Endothelial cell of umbilical vein (primary cell): ENCODE measurements around the gene PPFIBP1. TPM values are rescaled to one million over a fixed set of nuclear protein-coding genes. Genes with fewer than 3 reads are reported as not detected.

Experiments used
- BruUV-seq: library from RNA; stranded (reverse); fragments of 400-500 nt; replicated peaks from 2 replicates; lab custom pipeline; 2021; lab: Mats Ljungman, UMichigan
- CTCF ChIA-PET: fragments of 300-600, 350-600 bp; sonication (Branson Sonifier 250); formaldehyde crosslinking; loops from one replicate; lab custom pipeline; 2021; ENCODE audit warnings: antibody characterized with exemption, inconsistent platforms; lab: Charles Lee
- POLR2A ChIA-PET: fragments of 300-600, 350-600 bp; sonication (Branson Sonifier 250); formaldehyde crosslinking; loops from one replicate; lab custom pipeline; 2021; ENCODE audit warnings: antibody characterized with exemption, inconsistent platforms; lab: Charles Lee
- DNase-seq: peaks from one replicate; pipeline ENCODE4 v3.0.0-alpha.2; 2011; ENCODE audit warnings: low read depth, low spot score
- FAIRE-seq: peaks from 2 replicates; lab custom pipeline; 2011; peaks lifted over from hg19 to GRCh38; lab: Jason Lieb, UNC
- H2AFZ ChIP-seq: 2 replicates; pipeline ENCODE4 v1.6.0; 2012; ENCODE audit warnings: low read depth, low read length, control low read depth, inconsistent platforms
- H3K27ac ChIP-seq: 2 replicates; pipeline ENCODE4 v1.5.1; 2011; ENCODE audit warnings: low read depth, mild to moderate bottlenecking, control low read depth, low read length, moderate library complexity; ENCODE audit not compliant: insufficient read depth
- H3K27me3 ChIP-seq, 2 experiments: 2 replicates each; pipeline versions ENCODE4 v1.6.0 to v1.6.1; 2011; ENCODE audit warnings: low read length in 2 of 2, mixed read lengths in 1 of 2; ENCODE audit not compliant: control insufficient read depth in 2 of 2, insufficient read depth in 2 of 2
- H3K36me3 ChIP-seq, 2 experiments: 2 replicates in 1 of 2; 3 replicates in 1 of 2; pipeline ENCODE4 v1.5.1; 2011; ENCODE audit warnings: low read length in 2 of 2, mild to moderate bottlenecking in 1 of 2, moderate library complexity in 1 of 2; ENCODE audit not compliant: control insufficient read depth in 2 of 2, insufficient read depth in 2 of 2; ENCODE audit errors: extremely low read depth in 1 of 2
- H3K4me1 ChIP-seq: 3 replicates; pipeline ENCODE4 v1.5.1; 2011; ENCODE audit warnings: mild to moderate bottlenecking, low read length; ENCODE audit not compliant: control insufficient read depth, insufficient read depth; ENCODE audit errors: extremely low read depth
- H3K4me2 ChIP-seq: 2 replicates; pipeline ENCODE4 v1.6.1; 2011; ENCODE audit warnings: low read length, control low read depth, mixed read lengths; ENCODE audit not compliant: insufficient read depth
- H3K4me3 ChIP-seq, 3 experiments: fragments of 200-600 bp in 1 of 3; sonication (generic), shearing (Covaris generic) in 1 of 3; replicated peaks in 1 of 3; 2 replicates each; pipeline ENCODE4 v1.5.1; 2011 to 2016; ENCODE audit warnings: control low read depth in 3 of 3, low read length in 3 of 3, mild to moderate bottlenecking in 2 of 3, inconsistent platforms in 1 of 3, low read depth in 1 of 3, moderate library complexity in 1 of 3; ENCODE audit not compliant: insufficient read depth in 1 of 3
- H3K79me2 ChIP-seq: 2 replicates; pipeline ENCODE4 v1.6.0; 2012; ENCODE audit warnings: low read length, inconsistent platforms; ENCODE audit not compliant: control insufficient read depth, insufficient read depth
- H3K9ac ChIP-seq: replicated peaks from 2 replicates; pipeline ENCODE3; 2011; ENCODE audit warnings: low read length, control low read depth; ENCODE audit not compliant: insufficient read depth; ENCODE audit errors: extremely low read depth
- H3K9me1 ChIP-seq: replicated peaks from 3 replicates; pipeline ENCODE4 v1.6.0; 2011; ENCODE audit warnings: mild to moderate bottlenecking, low read length; ENCODE audit not compliant: control insufficient read depth, insufficient read depth; ENCODE audit errors: extremely low read depth
- H3K9me3 ChIP-seq: replicated peaks from 2 replicates; pipeline ENCODE4 v1.5.1; 2012; ENCODE audit warnings: low read length, inconsistent platforms; ENCODE audit not compliant: control insufficient read depth, insufficient read depth
- H4K20me1 ChIP-seq: replicated peaks from 2 replicates; pipeline ENCODE3; 2011; ENCODE audit warnings: mild to moderate bottlenecking, low read length; ENCODE audit not compliant: control insufficient read depth, insufficient read depth; ENCODE audit errors: extremely low read depth
- CTCF ChIP-seq, 2 donors: IDR thresholded peaks; 1 replicate in 1 of 2; 2 replicates in 1 of 2; pipeline ENCODE4 v1.5.1; 2011; ENCODE audit warnings: low read length in 2 of 2, mild to moderate bottlenecking in 2 of 2, moderate library complexity in 2 of 2, control low read depth in 1 of 2, inconsistent platforms in 1 of 2, low read depth in 1 of 2; ENCODE audit not compliant: insufficient read depth in 1 of 2; ENCODE audit errors: extremely low read depth in 1 of 2
- EZH2 ChIP-seq: IDR thresholded peaks from 2 replicates; pipeline ENCODE4 v1.6.1; 2012; ENCODE audit warnings: borderline replicate concordance, low read depth, mild to moderate bottlenecking, moderate library complexity, low read length, inconsistent platforms; ENCODE audit not compliant: severe bottlenecking
- GATA2 ChIP-seq: IDR thresholded peaks from 2 replicates; pipeline ENCODE4 v1.7.0; 2011; ENCODE audit warnings: low read depth, mild to moderate bottlenecking, moderate library complexity, mixed read lengths, low read length; ENCODE audit not compliant: insufficient read length, insufficient read depth
- JUN ChIP-seq: IDR thresholded peaks from 2 replicates; pipeline ENCODE4 v1.6.1; 2011; ENCODE audit warnings: borderline replicate concordance, low read depth; ENCODE audit not compliant: insufficient read length, insufficient read depth
- MAX ChIP-seq: IDR thresholded peaks from 2 replicates; pipeline ENCODE4 v1.6.1; 2011; ENCODE audit not compliant: insufficient read depth, insufficient read length
- MYC ChIP-seq: IDR thresholded peaks from one replicate; pipeline ENCODE4 v1.6.1; 2011; ENCODE audit warnings: mild to moderate bottlenecking, low read depth, low read length
- POLR2A ChIP-seq: IDR thresholded peaks from 2 replicates; pipeline ENCODE4 v1.6.1; 2012; ENCODE audit warnings: low read depth, mild to moderate bottlenecking, control low read depth, low read length
- POLR2AphosphoS5 ChIP-seq: IDR thresholded peaks from 2 replicates; pipeline ENCODE4 v1.6.1; 2012; ENCODE audit warnings: low read depth, mild to moderate bottlenecking, control low read depth, low read length, moderate library complexity; ENCODE audit not compliant: insufficient read depth
- dilution Hi-C: fragments of 300-500 bp; cut with MboI; formaldehyde crosslinking; loops from one replicate; pipeline ENCODE4 v1.15.0; 2019; ENCODE audit warnings: low sequenced_read_pairs; ENCODE audit not compliant: extremely low pct_ligation_motif_present
- intact Hi-C: fragments of 100-400 bp; cut with micrococcal nuclease; formaldehyde crosslinking; loops from one replicate; pipeline ENCODE4 v1.10.0; 2022
- polyA plus RNA-seq, 4 experiments: library from polyadenylated mRNA; depleted of rRNA in 3 of 4; stranded (reverse) in 3 of 4; unstranded in 1 of 4; fragments of >200 nt; gene quantifications; 2 replicates each; pipeline versions ENCODE4 v1.2.1 to v1.2.3, GENCODE V29; 2011 to 2012; ENCODE audit warnings: missing spikeins in 1 of 4
- total RNA-seq: library from RNA; stranded (reverse); gene quantifications from 2 replicates; pipeline ENCODE4 v1.2.3, GENCODE V29; 2021

Gene PPFIBP1
- total and polyA plus RNA-seq, 2 donors (not counting 3 experiments of a cell fraction or from before 2014, with no cell fraction given), result 45.5 to 154 TPM

DNA sequence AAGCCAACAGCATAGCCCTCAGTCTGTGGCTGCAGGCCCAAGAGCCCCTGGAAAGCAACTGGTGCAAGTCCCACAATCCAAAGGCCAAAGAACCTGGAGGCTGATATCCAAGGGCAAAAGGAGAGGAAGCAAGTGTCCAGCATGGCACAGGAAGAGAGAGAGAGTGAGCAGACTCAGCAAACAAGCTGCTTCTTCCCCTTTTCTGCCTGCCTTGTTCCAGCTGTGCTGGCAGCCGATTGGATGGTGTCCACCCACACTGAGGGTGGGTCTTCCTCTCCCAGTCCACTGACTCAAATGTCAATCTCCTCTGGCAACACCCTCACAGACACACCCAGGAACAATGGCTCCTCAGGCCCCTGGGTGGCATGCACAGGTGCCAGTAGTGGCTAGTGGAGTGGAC is 44.0 kb upstream of the PPFIBP1 start:
- Histone ChIP-seq H3K36me3 (no peaks in the 10 kb centered on the region), H3K4me1 (no peaks in the 10 kb centered on the region), H3K9me1 (no peaks in the 10 kb centered on the region), H3K27ac (no peak overlapping the region), H3K4me2 (no peak overlapping the region), H3K4me3 (no peak overlapping the region), H3K79me2 (no peaks in the 10 kb centered on the region), H3K9ac (no peak overlapping the region), H2AFZ (no peak overlapping the region), H3K9me3 (no peaks in the 10 kb centered on the region), H4K20me1 (no peaks in the 10 kb centered on the region), H3K27me3 (no peaks in the 10 kb centered on the region)
- DNase-seq (no peak), FAIRE-seq (no peak)
- intact Hi-C loops (no loop called here), dilution Hi-C loops (no loop called here)
- no peak for TF ChIP-seq MYC
- no peak for TF ChIP-seq EZH2
- TF ChIP-seq CTCF (IDR thresholded peaks at IDR 0.05; ENCODE audit: extremely low read depth in 1 of 2, insufficient read depth in 1 of 2, low read depth in 1 of 2, low read length in 2 of 2), result no peak
- TF ChIP-seq JUN, result no peak
- no peak for TF ChIP-seq MAX
- no peak for TF ChIP-seq POLR2AphosphoS5
- no peak for TF ChIP-seq GATA2
- TF ChIP-seq POLR2A, result no peak
- CTCF ChIA-PET, result no interaction called here
- POLR2A ChIA-PET, result no interaction called here
- BruUV-seq, result no TSS peak
